SJSA1 (cell line): ENCODE data around the gene ZFAND2B. TPM values are rescaled to one million over a fixed set of nuclear protein-coding genes. Genes with fewer than 3 reads are reported as not detected.

ENCODE experiments used
- DNase-seq, 2 experiments: peaks; one replicate each; pipeline ENCODE4 v3.0.0-alpha.2; 2015 to 2020; ENCODE audit warnings: low spot score in 2 of 2, low read depth in 1 of 2
- H3K27ac ChIP-seq: fragments of 250-450 bp; sonication (Bioruptor Pico); 2 replicates; pipeline ENCODE4 v1.5.1; 2020; ENCODE audit warnings: mild to moderate bottlenecking, moderate library complexity
- H3K27me3 ChIP-seq: fragments of 250-450 bp; sonication (Bioruptor Pico); replicated peaks from 2 replicates; pipeline ENCODE4 v1.5.1; 2020; ENCODE audit warnings: mild to moderate bottlenecking, moderate library complexity
- H3K36me3 ChIP-seq: fragments of 250-450 bp; sonication (Bioruptor Pico); 2 replicates; pipeline ENCODE4 v1.5.1; 2020; ENCODE audit warnings: mild to moderate bottlenecking
- H3K4me1 ChIP-seq: fragments of 250-450 bp; sonication (Bioruptor Pico); replicated peaks from 2 replicates; pipeline ENCODE4 v1.6.1; 2021; ENCODE audit warnings: mild to moderate bottlenecking
- H3K4me3 ChIP-seq: fragments of 250-450 bp; sonication (Bioruptor Pico); 2 replicates; pipeline ENCODE4 v1.5.1; 2020; ENCODE audit warnings: mild to moderate bottlenecking
- H3K9me3 ChIP-seq: fragments of 250-450 bp; sonication (Bioruptor Pico); replicated peaks from 2 replicates; pipeline ENCODE4 v1.5.1; 2020; ENCODE audit warnings: mild to moderate bottlenecking
- total RNA-seq: library from RNA; depleted of rRNA; stranded (reverse); fragments of >200 nt; shearing (Covaris generic); gene quantifications from 2 replicates; pipeline ENCODE4 v1.2.3, GENCODE V29; 2014

ZFAND2B gene
- total RNA-seq, 1 experiment from 2014 or later: 42.7 TPM

GRCh38 chr2:219229305-219230058, 22.9 kb downstream of the ZFAND2B start, which contains the start of the genes ANKZF1 and ATG9A:
Gene ANKZF1 (plus strand): TSS chr2:219229806. CDS start chr2:219230258, 452 bp downstream.
Gene ATG9A (minus strand): TSS chr2:219229636. CDS start chr2:219228024, 1,612 bp downstream.
- peak; percentile 97 to 99 for DNase-seq
- Histone ChIP-seq H3K4me3 (peak within 1 kb of the TSS; percentile 82), H3K27ac (peak within 1 kb of the TSS; percentile 82), H3K27me3 (no peaks in the 10 kb centered on the region), H3K4me1 (peaks cover 19% of the 10 kb centered on the region), H3K9me3 (no peaks in the 10 kb centered on the region), H3K36me3 (peaks cover 52% of the 10 kb centered on the region)

GRCh38 chr2:219230059-219230540, 23.5 kb downstream of the ZFAND2B start:
- H3K27me3 ChIP-seq: no peaks in the 10 kb centered on the region
- H3K4me3 ChIP-seq: peak overlapping the region; percentile 82
- peak overlapping the region; percentile 82 for H3K27ac ChIP-seq
- DNase-seq: no peak
- H3K9me3 ChIP-seq: no peaks in the 10 kb centered on the region
- peaks cover 19% of the 10 kb centered on the region for H3K4me1 ChIP-seq
- peaks cover 52% of the 10 kb centered on the region for H3K36me3 ChIP-seq

GRCh38 chr2:219234331-219234730, 27.7 kb downstream of the ZFAND2B start:
- H3K36me3 ChIP-seq: peaks cover 54% of the 10 kb centered on the region

GRCh38 chr2:219243291-219243761, 36.7 kb downstream of the ZFAND2B start:
- Histone ChIP-seq H3K4me3 (no peak overlapping the region), H3K36me3 (peaks cover 23% of the 10 kb centered on the region), H3K27ac (no peak overlapping the region), H3K9me3 (no peaks in the 10 kb centered on the region), H3K27me3 (no peaks in the 10 kb centered on the region), H3K4me1 (peaks cover 17% of the 10 kb centered on the region)
- DNase-seq: no peak

More at GRCh38 chr2:219234331-219234730, 27.7 kb downstream of the ZFAND2B start:
- Histone ChIP-seq H3K27me3 (no peaks in the 10 kb centered on the region), H3K4me3 (no peak overlapping the region), H3K27ac (no peak overlapping the region), H3K4me1 (peaks cover 7% of the 10 kb centered on the region), H3K9me3 (no peaks in the 10 kb centered on the region)
- no peak for DNase-seq

GRCh38 chr2:219244789-219245147, 38.2 kb downstream of the ZFAND2B start:
- DNase-seq: no peak
- no peaks in the 10 kb centered on the region for H3K27me3 ChIP-seq
- peak overlapping the region; percentile 88 for H3K27ac ChIP-seq
- H3K4me1 ChIP-seq: peaks cover 27% of the 10 kb centered on the region
- peaks cover 24% of the 10 kb centered on the region for H3K36me3 ChIP-seq
- no peaks in the 10 kb centered on the region for H3K9me3 ChIP-seq
- peak overlapping the region; percentile 81 for H3K4me3 ChIP-seq

- peak within 1 kb of the TSS; percentile 88 for H3K27ac ChIP-seq
- peaks cover 24% of the 10 kb centered on the region for H3K36me3 ChIP-seq
- peaks cover 31% of the 10 kb centered on the region for H3K4me1 ChIP-seq
- no peaks in the 10 kb centered on the region for H3K9me3 ChIP-seq
- no peaks in the 10 kb centered on the region for H3K27me3 ChIP-seq
- H3K4me3 ChIP-seq: peak within 1 kb of the TSS; percentile 81
- DNase-seq: peak; percentile 93 to 94
Measured at GRCh38 chr2:219245148-219245898, 38.7 kb downstream of the ZFAND2B start, which contains the start of the genes GLB1L and STK16. Gene GLB1L (minus strand): TSS chr2:219245444. CDS start chr2:219243573, 1,871 bp downstream. Gene STK16 (plus strand): TSS chr2:219245479. CDS start chr2:219246000, 521 bp downstream.

- H3K27ac ChIP-seq: peak overlapping the region; percentile 88
- H3K9me3 ChIP-seq: no peaks in the 10 kb centered on the region
- peaks cover 31% of the 10 kb centered on the region for H3K4me1 ChIP-seq
- peaks cover 24% of the 10 kb centered on the region for H3K36me3 ChIP-seq
- H3K4me3 ChIP-seq: peak overlapping the region; percentile 81
- DNase-seq: no peak
- no peaks in the 10 kb centered on the region for H3K27me3 ChIP-seq
Measured at GRCh38 chr2:219245899-219246230, 39.3 kb downstream of the ZFAND2B start.

- Histone ChIP-seq H3K27ac (no peak overlapping the region), H3K36me3 (peaks cover 24% of the 10 kb centered on the region), H3K4me1 (peaks cover 31% of the 10 kb centered on the region), H3K27me3 (no peaks in the 10 kb centered on the region), H3K4me3 (no peak overlapping the region), H3K9me3 (no peaks in the 10 kb centered on the region)
- DNase-seq: no peak
Measured at GRCh38 chr2:219246559-219246958, 40.0 kb downstream of the ZFAND2B start.

- no peak overlapping the region for H3K4me3 ChIP-seq
- no peak for DNase-seq
- peaks cover 31% of the 10 kb centered on the region for H3K4me1 ChIP-seq
- H3K36me3 ChIP-seq: peaks cover 24% of the 10 kb centered on the region
- no peaks in the 10 kb centered on the region for H3K9me3 ChIP-seq
- H3K27me3 ChIP-seq: peaks cover 11% of the 10 kb centered on the region
- H3K27ac ChIP-seq: no peak overlapping the region
Measured at GRCh38 chr2:219247678-219248642, 41.4 kb downstream of the ZFAND2B start.

GRCh38 chr2:219248845-219249202, 42.2 kb downstream of the ZFAND2B start:
- H3K9me3 ChIP-seq: no peaks in the 10 kb centered on the region; the same call in 1 of the 2 replicates
- DNase-seq: no peak
- no peak overlapping the region for H3K27ac ChIP-seq
- H3K4me1 ChIP-seq: peaks cover 39% of the 10 kb centered on the region
- H3K36me3 ChIP-seq: peaks cover 24% of the 10 kb centered on the region
- no peak overlapping the region for H3K4me3 ChIP-seq
- peaks cover 19% of the 10 kb centered on the region for H3K27me3 ChIP-seq

DNA sequence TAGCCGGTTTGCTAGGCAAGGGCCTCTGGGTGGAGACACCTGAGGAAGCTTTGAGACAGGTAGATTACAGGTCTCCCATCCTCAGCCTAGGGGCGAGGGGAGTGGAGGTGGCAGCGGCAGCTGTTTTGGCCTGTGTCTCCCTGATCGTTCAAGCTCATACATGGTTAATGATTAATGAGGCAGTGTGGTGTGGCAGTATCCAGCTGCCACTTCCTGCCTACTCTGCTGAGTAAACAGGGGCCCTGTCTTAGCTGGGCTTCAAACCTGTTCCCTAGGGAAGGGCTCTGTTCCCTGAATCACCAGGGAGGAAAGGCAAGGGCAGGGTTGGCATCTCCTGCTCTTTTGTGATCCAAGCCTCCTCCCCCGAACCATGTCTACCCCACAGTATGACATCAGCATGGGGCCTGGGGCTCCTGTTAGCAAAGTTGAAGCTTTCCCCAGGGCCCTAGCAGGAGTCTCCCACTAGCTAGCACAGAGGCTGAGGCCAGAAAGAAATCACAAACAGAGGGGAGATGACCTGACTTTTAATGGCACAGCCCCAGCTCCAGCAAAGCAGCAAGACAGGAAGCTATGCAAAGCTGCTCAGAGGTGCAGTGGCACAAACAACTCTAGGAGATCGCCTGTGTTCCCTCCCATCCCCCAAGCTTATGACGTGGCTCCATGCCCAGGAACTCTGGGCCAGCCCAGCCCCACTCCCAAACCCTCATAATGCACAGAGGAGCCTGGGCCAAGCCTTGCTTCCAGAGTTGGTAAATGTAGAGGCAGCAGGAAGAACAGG, 42.8 kb downstream of the ZFAND2B start:
- DNase-seq: peak in 1 of 2 experiments; percentile 52
- Histone ChIP-seq H3K27ac (no peak overlapping the region; the same call in 1 of the 2 replicates), H3K9me3 (peaks cover 4% of the 10 kb centered on the region), H3K27me3 (peaks cover 25% of the 10 kb centered on the region), H3K36me3 (peaks cover 24% of the 10 kb centered on the region), H3K4me3 (no peak overlapping the region), H3K4me1 (peaks cover 44% of the 10 kb centered on the region)

DNA sequence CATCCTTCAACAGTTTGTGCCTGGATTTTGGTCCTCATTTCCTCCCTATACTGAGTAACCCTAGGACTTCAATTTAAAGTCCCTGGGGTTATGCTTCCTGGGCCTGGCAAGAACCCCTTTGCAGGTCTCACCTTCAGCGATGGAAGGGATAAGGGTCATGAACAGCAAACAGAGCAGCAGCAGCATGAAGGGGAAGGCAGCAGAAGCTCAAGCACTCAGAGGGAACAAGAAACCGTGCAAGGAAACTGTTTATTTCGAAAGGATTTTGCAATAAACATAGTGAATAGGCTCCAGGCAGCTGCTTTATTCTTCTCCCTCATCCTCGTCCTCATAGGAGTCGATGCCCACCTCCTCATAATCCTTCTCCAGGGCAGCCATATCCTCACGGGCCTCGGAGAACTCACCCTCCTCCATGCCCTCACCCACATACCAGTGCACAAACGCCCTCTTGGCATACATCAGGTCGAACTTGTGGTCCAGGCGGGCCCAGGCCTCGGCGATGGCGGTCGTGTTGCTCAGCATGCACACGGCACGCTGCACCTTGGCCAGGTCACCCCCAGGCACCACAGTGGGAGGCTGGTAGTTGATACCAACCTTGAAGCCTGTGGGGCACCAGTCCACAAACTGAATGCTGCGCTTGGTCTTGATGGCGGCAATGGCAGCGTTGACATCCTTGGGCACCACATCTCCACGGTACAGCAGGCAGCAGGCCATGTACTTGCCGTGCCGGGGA, 43.6 kb downstream of the ZFAND2B start:
- DNase-seq: no peak
- Histone ChIP-seq H3K36me3 (peaks cover 24% of the 10 kb centered on the region), H3K27ac (no peak overlapping the region), H3K4me3 (no peak overlapping the region), H3K9me3 (peaks cover 4% of the 10 kb centered on the region), H3K4me1 (peaks cover 39% of the 10 kb centered on the region), H3K27me3 (peaks cover 33% of the 10 kb centered on the region)
